ENCODE results near the gene RNF181. TPM values are rescaled to one million over a fixed set of nuclear protein-coding genes. Genes with fewer than 3 reads are reported as not detected.

Gene RNF181
- polyA plus RNA-seq, 1 donor (not counting 4 experiments of a cell fraction or from before 2014, with no cell fraction given): 264 TPM

DNA sequence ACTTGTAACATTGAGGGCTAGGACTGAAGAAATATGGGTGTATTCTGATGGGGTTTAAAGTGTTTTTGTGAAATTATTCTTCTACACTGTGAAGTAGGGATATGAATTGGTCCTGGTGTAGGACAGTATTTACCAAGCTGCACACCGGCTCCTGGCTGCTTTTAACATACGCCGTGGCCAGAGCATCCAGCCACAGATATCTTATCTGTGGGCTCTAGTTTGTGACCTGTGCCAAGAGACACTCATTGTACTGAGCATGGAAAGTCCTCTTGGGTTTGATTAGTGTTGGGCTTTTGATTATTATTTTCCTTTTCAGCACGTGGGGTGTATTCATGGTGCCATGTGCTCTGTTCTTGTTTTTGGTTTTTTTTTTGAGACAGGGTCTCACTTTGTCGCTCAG is 28.4 kb downstream of the RNF181 start:
- dilution Hi-C loops (cut with MboI; ENCODE audit: extremely low pct_ligation_motif_present, low sequenced_read_pairs): no loop called here
- TF ChIP-seq, protein P1, sequence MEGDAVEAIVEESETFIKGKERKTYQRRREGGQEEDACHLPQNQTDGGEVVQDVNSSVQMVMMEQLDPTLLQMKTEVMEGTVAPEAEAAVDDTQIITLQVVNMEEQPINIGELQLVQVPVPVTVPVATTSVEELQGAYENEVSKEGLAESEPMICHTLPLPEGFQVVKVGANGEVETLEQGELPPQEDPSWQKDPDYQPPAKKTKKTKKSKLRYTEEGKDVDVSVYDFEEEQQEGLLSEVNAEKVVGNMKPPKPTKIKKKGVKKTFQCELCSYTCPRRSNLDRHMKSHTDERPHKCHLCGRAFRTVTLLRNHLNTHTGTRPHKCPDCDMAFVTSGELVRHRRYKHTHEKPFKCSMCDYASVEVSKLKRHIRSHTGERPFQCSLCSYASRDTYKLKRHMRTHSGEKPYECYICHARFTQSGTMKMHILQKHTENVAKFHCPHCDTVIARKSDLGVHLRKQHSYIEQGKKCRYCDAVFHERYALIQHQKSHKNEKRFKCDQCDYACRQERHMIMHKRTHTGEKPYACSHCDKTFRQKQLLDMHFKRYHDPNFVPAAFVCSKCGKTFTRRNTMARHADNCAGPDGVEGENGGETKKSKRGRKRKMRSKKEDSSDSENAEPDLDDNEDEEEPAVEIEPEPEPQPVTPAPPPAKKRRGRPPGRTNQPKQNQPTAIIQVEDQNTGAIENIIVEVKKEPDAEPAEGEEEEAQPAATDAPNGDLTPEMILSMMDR (optimal IDR thresholded peaks at IDR 0.05 in 1 of 3, IDR thresholded peaks at IDR 0.05 in 1 of 3, conservative IDR thresholded peaks at IDR 0.05 in 1 of 3; ENCODE audit: extremely low read depth in 1 of 3, insufficient read depth in 2 of 3, low read length in 3 of 3): no peak
- no peak for TF ChIP-seq EZH2 (IDR thresholded peaks at IDR 0.05; ENCODE audit: low read length)
- H3K27ac ChIP-seq (ENCODE audit: control insufficient read depth, insufficient read depth, low read length): no peak overlapping the region
- H3K4me1 ChIP-seq (ENCODE audit: control insufficient read depth, extremely low read depth, insufficient read depth, low read length): peaks cover 5% of the 10 kb centered on the region
- H3K9me1 ChIP-seq (ENCODE audit: control insufficient read depth, extremely low read depth, insufficient read depth, low read length): no peaks in the 10 kb centered on the region
- no peaks in the 10 kb centered on the region for H3K27me3 ChIP-seq (ENCODE audit: control insufficient read depth, extremely low read depth, insufficient read depth, low read length)
- H3K9me3 ChIP-seq (ENCODE audit: control insufficient read depth, low read depth, low read length): no peaks in the 10 kb centered on the region
- H3K4me3 ChIP-seq (ENCODE audit: control insufficient read depth in 2 of 3, extremely low read depth in 1 of 3, insufficient read depth in 2 of 3, low read depth in 1 of 3, low read length in 3 of 3): no peak overlapping the region
- H3K9ac ChIP-seq (ENCODE audit: control insufficient read depth, extremely low read depth, insufficient read depth, low read length): no peak overlapping the region
- no peaks in the 10 kb centered on the region for H4K20me1 ChIP-seq (ENCODE audit: control insufficient read depth, extremely low read depth, insufficient read depth, low read length)
- H3K36me3 ChIP-seq (ENCODE audit: control insufficient read depth in 2 of 2, extremely low read depth in 1 of 2, insufficient read depth in 2 of 2, low read length in 2 of 2): peaks cover 25 to 40% of the 10 kb centered on the region in 2 experiments
- no peak for DNase-seq (ENCODE audit: low read depth, low spot score)
- H2AFZ ChIP-seq (ENCODE audit: control insufficient read depth, low read length): no peak overlapping the region
- H3K79me2 ChIP-seq (ENCODE audit: control insufficient read depth, insufficient read depth, low read length): peaks cover 16% of the 10 kb centered on the region
- no peak overlapping the region for H3K4me2 ChIP-seq (ENCODE audit: control insufficient read depth, extremely low read depth, insufficient read depth, low read depth, low read length)
- no peak for FAIRE-seq

DNA sequence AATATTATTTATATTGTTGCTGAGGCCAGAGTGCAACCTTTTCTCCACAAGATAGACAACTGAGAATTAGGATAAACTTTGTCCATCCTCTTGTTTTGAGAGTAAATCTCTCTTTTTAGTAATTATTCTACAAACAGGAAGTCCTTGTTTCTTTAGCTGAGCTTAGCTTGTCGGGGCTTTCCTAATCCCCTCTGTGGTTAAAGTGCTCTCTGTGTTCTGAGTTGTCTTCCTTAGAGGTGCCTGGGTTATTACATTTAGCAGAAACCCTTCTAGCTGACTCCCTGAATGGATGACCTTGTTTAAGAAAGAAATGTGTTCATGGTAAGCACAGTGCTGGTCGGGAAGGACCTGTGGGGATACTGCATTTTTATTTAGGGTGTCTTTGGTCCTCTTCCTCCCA is 33.1 kb downstream of the RNF181 start:
- FAIRE-seq (no peak), DNase-seq (ENCODE audit: low read depth, low spot score) (no peak)
- Histone ChIP-seq H2AFZ (ENCODE audit: control insufficient read depth, low read length) (no peak overlapping the region), H3K4me2 (ENCODE audit: control insufficient read depth, extremely low read depth, insufficient read depth, low read depth, low read length) (no peak overlapping the region), H3K4me3 (ENCODE audit: control insufficient read depth in 2 of 3, extremely low read depth in 1 of 3, insufficient read depth in 2 of 3, low read depth in 1 of 3, low read length in 3 of 3) (no peak overlapping the region), H3K27ac (ENCODE audit: control insufficient read depth, insufficient read depth, low read length) (no peak overlapping the region), H3K79me2 (ENCODE audit: control insufficient read depth, insufficient read depth, low read length) (no peaks in the 10 kb centered on the region), H3K36me3 (ENCODE audit: control insufficient read depth in 2 of 2, extremely low read depth in 1 of 2, insufficient read depth in 2 of 2, low read length in 2 of 2) (peaks cover 24 to 45% of the 10 kb centered on the region in 2 experiments), H3K9me1 (ENCODE audit: control insufficient read depth, extremely low read depth, insufficient read depth, low read length) (no peaks in the 10 kb centered on the region), H4K20me1 (ENCODE audit: control insufficient read depth, extremely low read depth, insufficient read depth, low read length) (no peaks in the 10 kb centered on the region), H3K9me3 (ENCODE audit: control insufficient read depth, low read depth, low read length) (no peaks in the 10 kb centered on the region), H3K9ac (ENCODE audit: control insufficient read depth, extremely low read depth, insufficient read depth, low read length) (no peak overlapping the region), H3K4me1 (ENCODE audit: control insufficient read depth, extremely low read depth, insufficient read depth, low read length) (no peaks in the 10 kb centered on the region), H3K27me3 (ENCODE audit: control insufficient read depth, extremely low read depth, insufficient read depth, low read length) (no peaks in the 10 kb centered on the region)
- no peak for TF ChIP-seq EZH2 (IDR thresholded peaks at IDR 0.05; ENCODE audit: low read length)
- TF ChIP-seq, protein P1 (optimal IDR thresholded peaks at IDR 0.05 in 1 of 3, IDR thresholded peaks at IDR 0.05 in 1 of 3, conservative IDR thresholded peaks at IDR 0.05 in 1 of 3; ENCODE audit: extremely low read depth in 1 of 3, insufficient read depth in 2 of 3, low read length in 3 of 3): no peak
- dilution Hi-C loops (cut with MboI; ENCODE audit: extremely low pct_ligation_motif_present, low sequenced_read_pairs): no loop called here
